ENCODE measurements around the gene MAPK12. TPM values are rescaled to one million over a fixed set of nuclear protein-coding genes. Genes with fewer than 3 reads are reported as not detected.
"Not testable (repeated sequence)": the region's sequence is repeated elsewhere in the genome, so short reads cannot be mapped to it uniquely, and the experiment has no call there.

The MAPK12 gene
- total RNA-seq, 1 experiment from 2014 or later, result 16.9 TPM

- DNase-seq (ENCODE audit: low read depth), result peak; percentile 79
Observed at GRCh38 chr22:50282361-50283155, 21.1 kb upstream of the MAPK12 start.

GRCh38 chr22:50281957-50282356 lies 20.5 kb upstream of the MAPK12 start:
- no peak for DNase-seq (ENCODE audit: low read depth)

- DNase-seq (ENCODE audit: low read depth), result no peak
Observed at GRCh38 chr22:50281384-50281760, 19.9 kb upstream of the MAPK12 start.

GRCh38 chr22:50280708-50281383 lies 19.4 kb upstream of the MAPK12 start:
- no peak for DNase-seq (ENCODE audit: low read depth)

GRCh38 chr22:50280022-50280707 lies 18.7 kb upstream of the MAPK12 start:
- DNase-seq (ENCODE audit: low read depth), result no peak

- DNase-seq (ENCODE audit: low read depth), result no peak
Observed at GRCh38 chr22:50278956-50279619, 17.6 kb upstream of the MAPK12 start.

- DNase-seq (ENCODE audit: low read depth), result no peak
Observed at GRCh38 chr22:50278461-50278860, 17.0 kb upstream of the MAPK12 start.

GRCh38 chr22:50277761-50278160 lies 16.3 kb upstream of the MAPK12 start:
- DNase-seq (ENCODE audit: low read depth), result no peak

- DNase-seq (ENCODE audit: low read depth), result no peak
Observed at GRCh38 chr22:50276143-50276542, 14.7 kb upstream of the MAPK12 start.

- no peak for DNase-seq (ENCODE audit: low read depth)
Observed at GRCh38 chr22:50275181-50276055, 13.9 kb upstream of the MAPK12 start.

GRCh38 chr22:50274771-50275170 lies 13.3 kb upstream of the MAPK12 start:
- DNase-seq (ENCODE audit: low read depth), result no peak

GRCh38 chr22:50274311-50274710 lies 12.8 kb upstream of the MAPK12 start:
- DNase-seq (ENCODE audit: low read depth), result peak; percentile 55

- not testable (repeated sequence) for DNase-seq (ENCODE audit: low read depth)
Observed at GRCh38 chr22:50273781-50274180, 12.3 kb upstream of the MAPK12 start.

GRCh38 chr22:50273352-50273751 lies 11.9 kb upstream of the MAPK12 start:
- not testable (repeated sequence) for DNase-seq (ENCODE audit: low read depth)

GRCh38 chr22:50272044-50272802 lies 10.7 kb upstream of the MAPK12 start:
- DNase-seq (ENCODE audit: low read depth), result peak; percentile 46

GRCh38 chr22:50271519-50271970 lies 10.1 kb upstream of the MAPK12 start:
- peak; percentile 42 for DNase-seq (ENCODE audit: low read depth)

- peak; percentile 67 for DNase-seq (ENCODE audit: low read depth)
Observed at GRCh38 chr22:50270666-50271394, 9.3 kb upstream of the MAPK12 start.

GRCh38 chr22:50269970-50270665 lies 8.6 kb upstream of the MAPK12 start, which contains the start of gene MAPK11:
Gene MAPK11, minus strand, starts transcription at chr22:50270380. Its CDS starts 88 bp downstream, at chr22:50270292.
- DNase-seq (ENCODE audit: low read depth), result peak; percentile 31

- no peak for DNase-seq (ENCODE audit: low read depth)
Observed at GRCh38 chr22:50269573-50269969, 8.1 kb upstream of the MAPK12 start.
